ENCODE results near the gene CREM.

GRCh38 chr10:35203745-35204144 lies 77.1 kb downstream of the CREM start:
- TF ChIP-seq, protein P1, sequence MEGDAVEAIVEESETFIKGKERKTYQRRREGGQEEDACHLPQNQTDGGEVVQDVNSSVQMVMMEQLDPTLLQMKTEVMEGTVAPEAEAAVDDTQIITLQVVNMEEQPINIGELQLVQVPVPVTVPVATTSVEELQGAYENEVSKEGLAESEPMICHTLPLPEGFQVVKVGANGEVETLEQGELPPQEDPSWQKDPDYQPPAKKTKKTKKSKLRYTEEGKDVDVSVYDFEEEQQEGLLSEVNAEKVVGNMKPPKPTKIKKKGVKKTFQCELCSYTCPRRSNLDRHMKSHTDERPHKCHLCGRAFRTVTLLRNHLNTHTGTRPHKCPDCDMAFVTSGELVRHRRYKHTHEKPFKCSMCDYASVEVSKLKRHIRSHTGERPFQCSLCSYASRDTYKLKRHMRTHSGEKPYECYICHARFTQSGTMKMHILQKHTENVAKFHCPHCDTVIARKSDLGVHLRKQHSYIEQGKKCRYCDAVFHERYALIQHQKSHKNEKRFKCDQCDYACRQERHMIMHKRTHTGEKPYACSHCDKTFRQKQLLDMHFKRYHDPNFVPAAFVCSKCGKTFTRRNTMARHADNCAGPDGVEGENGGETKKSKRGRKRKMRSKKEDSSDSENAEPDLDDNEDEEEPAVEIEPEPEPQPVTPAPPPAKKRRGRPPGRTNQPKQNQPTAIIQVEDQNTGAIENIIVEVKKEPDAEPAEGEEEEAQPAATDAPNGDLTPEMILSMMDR (IDR thresholded peaks at IDR 0.05; ENCODE audit: insufficient read depth, low read length) = no peak
- no peak for TF ChIP-seq POLR2AphosphoS5 (IDR thresholded peaks at IDR 0.05; ENCODE audit: low read depth)
